ENCODE measurements around the gene LHFPL6.

- TF ChIP-seq, protein P1, sequence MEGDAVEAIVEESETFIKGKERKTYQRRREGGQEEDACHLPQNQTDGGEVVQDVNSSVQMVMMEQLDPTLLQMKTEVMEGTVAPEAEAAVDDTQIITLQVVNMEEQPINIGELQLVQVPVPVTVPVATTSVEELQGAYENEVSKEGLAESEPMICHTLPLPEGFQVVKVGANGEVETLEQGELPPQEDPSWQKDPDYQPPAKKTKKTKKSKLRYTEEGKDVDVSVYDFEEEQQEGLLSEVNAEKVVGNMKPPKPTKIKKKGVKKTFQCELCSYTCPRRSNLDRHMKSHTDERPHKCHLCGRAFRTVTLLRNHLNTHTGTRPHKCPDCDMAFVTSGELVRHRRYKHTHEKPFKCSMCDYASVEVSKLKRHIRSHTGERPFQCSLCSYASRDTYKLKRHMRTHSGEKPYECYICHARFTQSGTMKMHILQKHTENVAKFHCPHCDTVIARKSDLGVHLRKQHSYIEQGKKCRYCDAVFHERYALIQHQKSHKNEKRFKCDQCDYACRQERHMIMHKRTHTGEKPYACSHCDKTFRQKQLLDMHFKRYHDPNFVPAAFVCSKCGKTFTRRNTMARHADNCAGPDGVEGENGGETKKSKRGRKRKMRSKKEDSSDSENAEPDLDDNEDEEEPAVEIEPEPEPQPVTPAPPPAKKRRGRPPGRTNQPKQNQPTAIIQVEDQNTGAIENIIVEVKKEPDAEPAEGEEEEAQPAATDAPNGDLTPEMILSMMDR (IDR thresholded peaks at IDR 0.05; ENCODE audit: poor library complexity): no peak
- TF ChIP-seq EZH2 (IDR thresholded peaks at IDR 0.05; ENCODE audit: borderline replicate concordance): no peak
Measured at GRCh38 chr13:39522329-39522728, 80.7 kb downstream of the LHFPL6 start.

All from hepatocyte (in vitro differentiated cells).